K562 (cell line): ENCODE measurements around the gene OXSR1. TPM values are rescaled to one million over a fixed set of nuclear protein-coding genes. Genes with fewer than 3 reads are reported as not detected.

Experiments
- ATAC-seq: fragments of 200-7000 bp; cut with Tn5 transposase; 3 replicates; pipeline ENCODE4 v1.9.1; 2020; ENCODE audit warnings: moderate library complexity
- BruUV-seq: library from RNA; stranded (reverse); fragments of 400-500 nt; replicated peaks from 2 replicates; lab custom pipeline; 2021; lab: Mats Ljungman, UMichigan
- CTCF ChIA-PET: fragments of 300-600 bp; formaldehyde crosslinking; extraction: SDS; loops from one replicate; lab custom pipeline; 2021; ENCODE audit warnings: low intra/inter-chr PET ratio; lab: Yijun Ruan, JAX
- POLR2A ChIA-PET: fragments of 300-600, 350-650 bp; sonication (Branson Sonifier 250); formaldehyde crosslinking; extraction: SDS; loops from one replicate; lab custom pipeline; 2021; ENCODE audit warnings: antibody characterized with exemption, inconsistent platforms; lab: Yijun Ruan, JAX
- DNase-seq, 4 experiments: peaks; one replicate each; pipeline versions ENCODE4 v3.0.0 to v3.0.0-alpha.2; 2011 to 2018; ENCODE audit warnings: low spot score in 3 of 4, mixed read lengths in 3 of 4; ENCODE audit errors: extremely low read depth in 1 of 4
- FAIRE-seq: peaks from 2 replicates; lab custom pipeline; 2011; peaks lifted over from hg19 to GRCh38; lab: Jason Lieb, UNC
- H2AFZ ChIP-seq: 2 replicates; pipeline ENCODE4 v1.6.0; 2011; ENCODE audit warnings: low read depth, low read length, control low read depth, inconsistent platforms
- H3K27ac ChIP-seq: fragments of 200-600 bp; 3 replicates; pipeline ENCODE4 v1.8.0; 2011; ENCODE audit warnings: low read depth, mild to moderate bottlenecking, control low read depth, inconsistent platforms, low read length, moderate library complexity, mixed read lengths; ENCODE audit errors: extremely low read depth
- H3K27me3 ChIP-seq, 2 experiments: fragments of 300-600 bp in 1 of 2; 2 replicates in 1 of 2; 3 replicates in 1 of 2; pipeline versions ENCODE4 v1.6.0 to v1.8.0; 2011; ENCODE audit warnings: inconsistent platforms in 2 of 2, low read length in 2 of 2, mild to moderate bottlenecking in 1 of 2, mixed read lengths in 1 of 2, moderate library complexity in 1 of 2; ENCODE audit not compliant: control insufficient read depth in 2 of 2, insufficient read depth in 2 of 2
- H3K36me3 ChIP-seq: fragments of 300-600 bp; 3 replicates; pipeline ENCODE4 v1.8.0; 2011; ENCODE audit warnings: mild to moderate bottlenecking, low read length, inconsistent platforms; ENCODE audit not compliant: control insufficient read depth, insufficient read depth
- H3K4me1 ChIP-seq, 2 experiments: fragments of 200-600 bp in 1 of 2; replicated peaks in 1 of 2; 2 replicates in 1 of 2; 3 replicates in 1 of 2; pipeline versions ENCODE4 v1.5.1 to v1.8.0; 2011; ENCODE audit warnings: inconsistent platforms in 2 of 2, low read length in 2 of 2, mild to moderate bottlenecking in 1 of 2, mixed read lengths in 1 of 2, moderate library complexity in 1 of 2; ENCODE audit not compliant: control insufficient read depth in 2 of 2, insufficient read depth in 2 of 2
- H3K4me2 ChIP-seq: 2 replicates; pipeline ENCODE4 v1.6.1; 2011; ENCODE audit warnings: low read length, control low read depth, inconsistent platforms, mixed read lengths; ENCODE audit not compliant: insufficient read depth
- H3K4me3 ChIP-seq: fragments of 200-600 bp; sonication (generic), shearing (Covaris generic); 2 replicates; pipeline ENCODE4 v1.5.1; 2016; ENCODE audit warnings: control low read depth, inconsistent platforms
- H3K79me2 ChIP-seq: fragments of 200-600 bp; 3 replicates; pipeline ENCODE4 v1.8.0; 2011; ENCODE audit warnings: low read length, inconsistent platforms; ENCODE audit not compliant: control insufficient read depth, insufficient read depth
- H3K9ac ChIP-seq, 2 experiments: 2 replicates each; pipeline versions ENCODE4 v1.6.0 to v1.6.1; 2011; ENCODE audit warnings: low read depth in 2 of 2, low read length in 2 of 2, control low read depth in 1 of 2, inconsistent platforms in 1 of 2, mild to moderate bottlenecking in 1 of 2, mixed read lengths in 1 of 2; ENCODE audit not compliant: insufficient read depth in 1 of 2
- H3K9me1 ChIP-seq: one replicate; pipeline ENCODE4 v1.6.0; 2011; ENCODE audit warnings: inconsistent platforms, mild to moderate bottlenecking, low read length, moderate library complexity; ENCODE audit not compliant: control insufficient read depth, insufficient read depth
- H3K9me3 ChIP-seq: replicated peaks from 2 replicates; pipeline ENCODE4 v1.5.1; 2011; ENCODE audit warnings: low read depth, low read length, inconsistent platforms; ENCODE audit not compliant: control insufficient read depth, insufficient read depth
- H4K20me1 ChIP-seq: replicated peaks from 2 replicates; pipeline ENCODE4 v1.6.1; 2011; ENCODE audit warnings: low read length, inconsistent platforms, mixed read lengths; ENCODE audit not compliant: control insufficient read depth, insufficient read depth
- BRD4 ChIP-seq: fragments of 200-600 bp; sonication (generic); IDR thresholded peaks from 2 replicates; pipeline ENCODE4 v1.6.1; 2017; ENCODE audit warnings: inconsistent platforms
- KLF6 ChIP-seq: fragments of 250-450 bp; sonication (Bioruptor Pico); IDR thresholded peaks from 2 replicates; pipeline ENCODE4 v1.4.0; 2020; ENCODE audit warnings: mild to moderate bottlenecking, moderate library complexity, borderline replicate concordance
- PHF20 ChIP-seq: fragments of 450-650 bp; IDR thresholded peaks from 2 replicates; pipeline ENCODE4 v1.6.1; 2018; ENCODE audit not compliant: partially characterized antibody
- SMAD2 ChIP-seq: fragments of 150-350 bp; IDR thresholded peaks from 2 replicates; pipeline ENCODE4 v1.6.1; 2014; ENCODE audit warnings: low read depth, mild to moderate bottlenecking, low read length
- WGBS: fragments of 100-300 bp; shearing (Covaris generic); methylation state at CpG from one replicate; pipeline ENCODE4 v1.1.6; 2016; ENCODE audit warnings: low coverage, mixed read lengths; ENCODE audit not compliant: insufficient coverage; ENCODE audit errors: missing lambda C conversion rate; 5-methylcytosine and 5-hydroxymethylcytosine counted together
- in situ Hi-C: fragments of 300-500 bp; cut with MboI; formaldehyde crosslinking; loops from 4 replicates; pipeline ENCODE4 v1.15.0; 2018; ENCODE audit warnings: inconsistent platforms, mixed read lengths
- intact Hi-C: fragments of 100-400 bp; cut with micrococcal nuclease; formaldehyde crosslinking; loops from 2 replicates; pipeline ENCODE4 v1.14.2; 2022
- polyA plus RNA-seq, 8 experiments: library from polyadenylated mRNA; depleted of rRNA in 4 of 8; stranded (reverse) in 5 of 8; unstranded in 3 of 8; fragments of >200 nt; fragmentation: Nextera tagmentation in 2 of 8; fragmentation: Illumina TruSeq in 1 of 8; extraction: Ambion mirVana in 2 of 8; extraction: Trizol in 1 of 8; gene quantifications; 2 replicates each; pipeline versions ENCODE4 v1.2.1 to v1.2.3, GENCODE V29; 2011 to 2014; ENCODE audit warnings: inconsistent platforms in 1 of 8, missing spikeins in 1 of 8
- total RNA-seq, 7 experiments: library from RNA; depleted of rRNA in 6 of 7; stranded (reverse); fragments of >200 nt in 6 of 7; fragmentation: Illumina TruSeq in 2 of 7; extraction: Trizol in 2 of 7; gene quantifications; 2 replicates each; pipeline versions ENCODE4 v1.2.1 to v1.2.3, GENCODE V29; 2011 to 2021; ENCODE audit warnings: low replicate concordance in 1 of 7
- TF ChIP-seq, protein P1 (sequence below), 2 experiments: IDR thresholded peaks in 1 of 2; conservative IDR thresholded peaks in 1 of 2; 2 replicates each; pipeline ENCODE4 v1.6.1; 2016; ENCODE audit warnings: low read depth in 2 of 2, mild to moderate bottlenecking in 1 of 2, missing compliant biosample characterization in 1 of 2, missing genetic modification characterization in 1 of 2, moderate library complexity in 1 of 2
- TF ChIP-seq, protein P2 (sequence below): fragments of 450-650 bp; IDR thresholded peaks from 2 replicates; pipeline ENCODE4 v1.6.1; 2016; ENCODE audit warnings: mild to moderate bottlenecking, moderate library complexity

Gene OXSR1
- total and polyA plus RNA-seq, 9 of the 15 experiments (the other 6 are each of a cell fraction or from before 2014, with no cell fraction given), result 15.7 to 87.6 (median 48.7) TPM

DNA sequence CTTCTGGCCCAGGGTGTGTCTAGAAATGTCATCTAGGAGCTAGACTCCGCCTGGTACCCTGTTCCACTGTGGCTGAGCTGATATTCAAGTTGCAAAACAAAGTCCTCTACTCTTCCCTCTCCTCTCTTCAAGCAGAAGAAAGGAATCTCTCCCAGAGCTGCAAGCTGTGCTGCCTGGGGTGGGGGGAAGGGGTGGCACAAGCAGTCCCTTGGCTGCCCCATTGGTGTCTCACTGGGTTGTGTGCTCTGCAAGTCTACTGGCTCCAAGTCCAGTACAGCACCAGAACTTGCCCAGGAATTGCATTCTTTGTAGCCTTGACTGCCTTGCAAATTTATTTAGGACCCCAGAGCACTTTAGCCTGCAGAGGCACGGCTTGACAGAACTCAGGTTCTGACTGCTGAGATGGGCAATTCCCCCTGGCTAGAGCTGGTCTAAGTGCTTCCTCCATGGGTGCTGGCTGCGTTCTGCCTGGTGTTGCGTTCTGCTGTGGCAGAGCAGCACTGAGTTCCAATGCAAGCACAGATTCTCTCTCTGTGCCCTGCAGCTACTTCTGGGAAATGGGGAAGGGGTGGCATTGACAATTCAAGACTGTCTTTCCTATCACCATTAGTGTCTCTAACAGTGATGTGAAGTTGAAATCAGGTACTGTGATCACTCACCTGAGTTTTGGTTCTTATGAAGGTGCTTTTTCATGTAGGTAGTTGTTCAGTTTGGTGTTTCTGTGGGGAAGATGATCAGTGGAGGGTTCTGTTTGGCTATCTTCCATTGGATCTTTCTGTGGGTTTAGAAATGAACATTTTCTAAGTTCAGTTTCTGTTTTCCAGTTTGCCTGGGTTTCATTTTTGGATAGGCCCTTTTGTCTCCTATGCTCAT lies 39.5 kb downstream of the OXSR1 start:
- peak; percentile 29 for ATAC-seq
- Histone ChIP-seq H3K27me3 (no peaks in the 10 kb centered on the region), H3K9me3 (no peaks in the 10 kb centered on the region), H3K27ac (no peak overlapping the region), H2AFZ (no peak overlapping the region), H3K9ac (no peak overlapping the region), H4K20me1 (no peaks in the 10 kb centered on the region; the same call in 1 of the 2 replicates), H3K36me3 (peaks cover 47% of the 10 kb centered on the region), H3K4me1 (no peaks in the 10 kb centered on the region), H3K4me2 (no peak overlapping the region), H3K9me1 (no peaks in the 10 kb centered on the region), H3K4me3 (no peak overlapping the region), H3K79me2 (peaks cover 39% of the 10 kb centered on the region)
- ChIA-PET POLR2A (interaction anchor here (0.5 to 3.1 kb wide), 4 partner anchors 14 to 41 kb away, joined by 3 to 13 read pairs (median 4); partner anchors contain the start of gene OXSR1), CTCF (no interaction called here)
- in situ Hi-C loops (no loop called here), intact Hi-C loops (no loop called here)
- DNase-seq, result no peak
- 85% methylated on average over 4 of the region's 4 CpGs for WGBS
- FAIRE-seq, result no peak
- BruUV-seq, result no TSS peak
- TF ChIP-seq PHF20 (no peak), SMAD2 (no peak), BRD4 (no peak), KLF6 (CRISPR knock-in tag) (no peak)
- TF ChIP-seq, protein P1, sequence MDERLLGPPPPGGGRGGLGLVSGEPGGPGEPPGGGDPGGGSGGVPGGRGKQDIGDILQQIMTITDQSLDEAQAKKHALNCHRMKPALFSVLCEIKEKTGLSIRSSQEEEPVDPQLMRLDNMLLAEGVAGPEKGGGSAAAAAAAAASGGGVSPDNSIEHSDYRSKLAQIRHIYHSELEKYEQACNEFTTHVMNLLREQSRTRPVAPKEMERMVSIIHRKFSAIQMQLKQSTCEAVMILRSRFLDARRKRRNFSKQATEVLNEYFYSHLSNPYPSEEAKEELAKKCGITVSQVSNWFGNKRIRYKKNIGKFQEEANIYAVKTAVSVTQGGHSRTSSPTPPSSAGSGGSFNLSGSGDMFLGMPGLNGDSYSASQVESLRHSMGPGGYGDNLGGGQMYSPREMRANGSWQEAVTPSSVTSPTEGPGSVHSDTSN (CRISPR knock-in tag; IDR thresholded peaks at IDR 0.05; ENCODE audit: low read depth), result no peak
- TF ChIP-seq, protein P1 (tag; conservative IDR thresholded peaks at IDR 0.05; ENCODE audit: low read depth), result no peak
- TF ChIP-seq, protein P2, sequence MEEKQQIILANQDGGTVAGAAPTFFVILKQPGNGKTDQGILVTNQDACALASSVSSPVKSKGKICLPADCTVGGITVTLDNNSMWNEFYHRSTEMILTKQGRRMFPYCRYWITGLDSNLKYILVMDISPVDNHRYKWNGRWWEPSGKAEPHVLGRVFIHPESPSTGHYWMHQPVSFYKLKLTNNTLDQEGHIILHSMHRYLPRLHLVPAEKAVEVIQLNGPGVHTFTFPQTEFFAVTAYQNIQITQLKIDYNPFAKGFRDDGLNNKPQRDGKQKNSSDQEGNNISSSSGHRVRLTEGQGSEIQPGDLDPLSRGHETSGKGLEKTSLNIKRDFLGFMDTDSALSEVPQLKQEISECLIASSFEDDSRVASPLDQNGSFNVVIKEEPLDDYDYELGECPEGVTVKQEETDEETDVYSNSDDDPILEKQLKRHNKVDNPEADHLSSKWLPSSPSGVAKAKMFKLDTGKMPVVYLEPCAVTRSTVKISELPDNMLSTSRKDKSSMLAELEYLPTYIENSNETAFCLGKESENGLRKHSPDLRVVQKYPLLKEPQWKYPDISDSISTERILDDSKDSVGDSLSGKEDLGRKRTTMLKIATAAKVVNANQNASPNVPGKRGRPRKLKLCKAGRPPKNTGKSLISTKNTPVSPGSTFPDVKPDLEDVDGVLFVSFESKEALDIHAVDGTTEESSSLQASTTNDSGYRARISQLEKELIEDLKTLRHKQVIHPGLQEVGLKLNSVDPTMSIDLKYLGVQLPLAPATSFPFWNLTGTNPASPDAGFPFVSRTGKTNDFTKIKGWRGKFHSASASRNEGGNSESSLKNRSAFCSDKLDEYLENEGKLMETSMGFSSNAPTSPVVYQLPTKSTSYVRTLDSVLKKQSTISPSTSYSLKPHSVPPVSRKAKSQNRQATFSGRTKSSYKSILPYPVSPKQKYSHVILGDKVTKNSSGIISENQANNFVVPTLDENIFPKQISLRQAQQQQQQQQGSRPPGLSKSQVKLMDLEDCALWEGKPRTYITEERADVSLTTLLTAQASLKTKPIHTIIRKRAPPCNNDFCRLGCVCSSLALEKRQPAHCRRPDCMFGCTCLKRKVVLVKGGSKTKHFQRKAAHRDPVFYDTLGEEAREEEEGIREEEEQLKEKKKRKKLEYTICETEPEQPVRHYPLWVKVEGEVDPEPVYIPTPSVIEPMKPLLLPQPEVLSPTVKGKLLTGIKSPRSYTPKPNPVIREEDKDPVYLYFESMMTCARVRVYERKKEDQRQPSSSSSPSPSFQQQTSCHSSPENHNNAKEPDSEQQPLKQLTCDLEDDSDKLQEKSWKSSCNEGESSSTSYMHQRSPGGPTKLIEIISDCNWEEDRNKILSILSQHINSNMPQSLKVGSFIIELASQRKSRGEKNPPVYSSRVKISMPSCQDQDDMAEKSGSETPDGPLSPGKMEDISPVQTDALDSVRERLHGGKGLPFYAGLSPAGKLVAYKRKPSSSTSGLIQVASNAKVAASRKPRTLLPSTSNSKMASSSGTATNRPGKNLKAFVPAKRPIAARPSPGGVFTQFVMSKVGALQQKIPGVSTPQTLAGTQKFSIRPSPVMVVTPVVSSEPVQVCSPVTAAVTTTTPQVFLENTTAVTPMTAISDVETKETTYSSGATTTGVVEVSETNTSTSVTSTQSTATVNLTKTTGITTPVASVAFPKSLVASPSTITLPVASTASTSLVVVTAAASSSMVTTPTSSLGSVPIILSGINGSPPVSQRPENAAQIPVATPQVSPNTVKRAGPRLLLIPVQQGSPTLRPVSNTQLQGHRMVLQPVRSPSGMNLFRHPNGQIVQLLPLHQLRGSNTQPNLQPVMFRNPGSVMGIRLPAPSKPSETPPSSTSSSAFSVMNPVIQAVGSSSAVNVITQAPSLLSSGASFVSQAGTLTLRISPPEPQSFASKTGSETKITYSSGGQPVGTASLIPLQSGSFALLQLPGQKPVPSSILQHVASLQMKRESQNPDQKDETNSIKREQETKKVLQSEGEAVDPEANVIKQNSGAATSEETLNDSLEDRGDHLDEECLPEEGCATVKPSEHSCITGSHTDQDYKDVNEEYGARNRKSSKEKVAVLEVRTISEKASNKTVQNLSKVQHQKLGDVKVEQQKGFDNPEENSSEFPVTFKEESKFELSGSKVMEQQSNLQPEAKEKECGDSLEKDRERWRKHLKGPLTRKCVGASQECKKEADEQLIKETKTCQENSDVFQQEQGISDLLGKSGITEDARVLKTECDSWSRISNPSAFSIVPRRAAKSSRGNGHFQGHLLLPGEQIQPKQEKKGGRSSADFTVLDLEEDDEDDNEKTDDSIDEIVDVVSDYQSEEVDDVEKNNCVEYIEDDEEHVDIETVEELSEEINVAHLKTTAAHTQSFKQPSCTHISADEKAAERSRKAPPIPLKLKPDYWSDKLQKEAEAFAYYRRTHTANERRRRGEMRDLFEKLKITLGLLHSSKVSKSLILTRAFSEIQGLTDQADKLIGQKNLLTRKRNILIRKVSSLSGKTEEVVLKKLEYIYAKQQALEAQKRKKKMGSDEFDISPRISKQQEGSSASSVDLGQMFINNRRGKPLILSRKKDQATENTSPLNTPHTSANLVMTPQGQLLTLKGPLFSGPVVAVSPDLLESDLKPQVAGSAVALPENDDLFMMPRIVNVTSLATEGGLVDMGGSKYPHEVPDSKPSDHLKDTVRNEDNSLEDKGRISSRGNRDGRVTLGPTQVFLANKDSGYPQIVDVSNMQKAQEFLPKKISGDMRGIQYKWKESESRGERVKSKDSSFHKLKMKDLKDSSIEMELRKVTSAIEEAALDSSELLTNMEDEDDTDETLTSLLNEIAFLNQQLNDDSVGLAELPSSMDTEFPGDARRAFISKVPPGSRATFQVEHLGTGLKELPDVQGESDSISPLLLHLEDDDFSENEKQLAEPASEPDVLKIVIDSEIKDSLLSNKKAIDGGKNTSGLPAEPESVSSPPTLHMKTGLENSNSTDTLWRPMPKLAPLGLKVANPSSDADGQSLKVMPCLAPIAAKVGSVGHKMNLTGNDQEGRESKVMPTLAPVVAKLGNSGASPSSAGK, result no peak
